ENCODE data around the gene LRP3. TPM values are rescaled to one million over a fixed set of nuclear protein-coding genes. Genes with fewer than 3 reads are reported as not detected.

LRP3 gene
- total RNA-seq, 1 experiment from 2014 or later: 20.4 TPM

- ChIA-PET POLR2A (ENCODE audit: unreplicated experiment) (no interaction called here), CTCF (no interaction called here)
- no peak for DNase-seq
- Histone ChIP-seq H3K27me3 (ENCODE audit: low read length) (no peaks in the 10 kb centered on the region), H3K9me3 (ENCODE audit: low read length) (no peaks in the 10 kb centered on the region), H4K20me1 (ENCODE audit: low read length) (no peaks in the 10 kb centered on the region), H3K4me3 (ENCODE audit: low read length) (no peak overlapping the region), H3K27ac (ENCODE audit: low read length) (no peak overlapping the region), H3K9ac (ENCODE audit: low read length) (no peak overlapping the region), H3K9me2 (replicated peaks; ENCODE audit: low read length) (no peaks in the 10 kb centered on the region), H3K36me3 (ENCODE audit: low read depth, low read length) (no peaks in the 10 kb centered on the region), H3K79me2 (ENCODE audit: low read length) (no peaks in the 10 kb centered on the region), H2AFZ (ENCODE audit: low read length) (no peak overlapping the region), H3K4me1 (ENCODE audit: insufficient read depth, low read length) (peaks cover 13% of the 10 kb centered on the region), H3F3A (ENCODE audit: low read length, unreplicated experiment) (no peaks in the 10 kb centered on the region), H3K4me2 (ENCODE audit: low read length) (no peak overlapping the region)
- TF ChIP-seq CTCF (conservative IDR thresholded peaks at IDR 0.05; ENCODE audit: low read depth, low read length) (no peak), EZH2phosphoT487 (IDR thresholded peaks at IDR 0.05; ENCODE audit: borderline replicate concordance, low read length) (no peak), EZH2 (IDR thresholded peaks at IDR 0.05; ENCODE audit: low read length, unreplicated experiment) (no peak)
- ATAC-seq: no peak
- intact Hi-C loops (cut with micrococcal nuclease): no loop called here
- no TSS peak for BruUV-seq (replicated peaks)
These were observed 25.6 kb upstream of the LRP3 start for GRCh38 chr19:33168528-33168927.

GRCh38 chr19:33171222-33171795 lies 22.8 kb upstream of the LRP3 start:
- no peak overlapping the region for H3K4me2 ChIP-seq (ENCODE audit: low read length)

More at GRCh38 chr19:33171222-33171795, 22.8 kb upstream of the LRP3 start:
- Histone ChIP-seq H3K27ac (ENCODE audit: low read length) (no peak overlapping the region), H4K20me1 (ENCODE audit: low read length) (no peaks in the 10 kb centered on the region), H3K9ac (ENCODE audit: low read length) (no peak overlapping the region), H3K27me3 (ENCODE audit: low read length) (no peaks in the 10 kb centered on the region), H2AFZ (ENCODE audit: low read length) (no peak overlapping the region), H3K9me3 (ENCODE audit: low read length) (no peaks in the 10 kb centered on the region), H3K4me1 (ENCODE audit: insufficient read depth, low read length) (peaks cover 20% of the 10 kb centered on the region), H3K9me2 (replicated peaks; ENCODE audit: low read length) (no peaks in the 10 kb centered on the region), H3K79me2 (ENCODE audit: low read length) (peaks cover 12% of the 10 kb centered on the region), H3K4me3 (ENCODE audit: low read length) (no peak overlapping the region), H3K36me3 (ENCODE audit: low read depth, low read length) (no peaks in the 10 kb centered on the region), H3F3A (ENCODE audit: low read length, unreplicated experiment) (no peaks in the 10 kb centered on the region)
- ATAC-seq (no peak; the same call in 1 of the 2 replicates), DNase-seq (no peak)
- intact Hi-C loops (cut with micrococcal nuclease): no loop called here
- POLR2A ChIA-PET (ENCODE audit: unreplicated experiment): no interaction called here
- TF ChIP-seq CTCF (conservative IDR thresholded peaks at IDR 0.05; ENCODE audit: low read depth, low read length): no peak
- TF ChIP-seq EZH2phosphoT487 (IDR thresholded peaks at IDR 0.05; ENCODE audit: borderline replicate concordance, low read length): no peak
- no peak for TF ChIP-seq EZH2 (IDR thresholded peaks at IDR 0.05; ENCODE audit: low read length, unreplicated experiment)
- no TSS peak for BruUV-seq (replicated peaks)
- CTCF ChIA-PET: no interaction called here
